GM15510 (cell line): ENCODE results near the gene FOXD4L5.
"Not testable (repeated sequence)": the region's sequence is repeated elsewhere in the genome, so short reads cannot be mapped to it uniquely, and the experiment has no call there.

Experiments used
- POLR2A ChIP-seq: IDR thresholded peaks from 3 replicates; pipeline ENCODE4 v1.6.1; 2011; ENCODE audit warnings: borderline replicate concordance; ENCODE audit not compliant: insufficient read length; ENCODE audit errors: extremely low read depth

Gene FOXD4L5

DNA sequence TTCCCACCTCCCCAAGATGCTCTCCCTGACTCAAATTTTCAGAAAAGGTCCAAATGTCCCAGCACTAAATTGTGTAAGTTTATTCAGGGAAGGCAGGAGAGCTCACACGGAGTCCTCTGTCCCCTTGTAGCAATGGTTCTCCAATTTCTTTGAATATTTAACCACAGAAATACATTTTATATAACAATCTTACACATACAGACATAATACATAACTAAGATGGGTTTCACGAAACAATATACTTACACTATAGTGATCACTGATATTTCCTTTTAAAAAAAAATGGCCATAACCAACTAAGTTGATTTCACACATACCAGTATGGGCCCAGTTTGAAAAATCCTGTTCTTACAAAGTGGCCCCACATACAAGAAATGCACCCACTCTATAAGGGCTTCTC lies at the start of gene FOXD4L5:
FOXD4L5 (minus strand) TSS at position 101 of the 400 bp plus-strand sequence. CDS start 832 bp downstream, outside the sequence.
- TF ChIP-seq POLR2A, result not testable (repeated sequence)
